Measurements from ENCODE around the gene SCO1. TPM values are rescaled to one million over a fixed set of nuclear protein-coding genes. Genes with fewer than 3 reads are reported as not detected.
"Not testable (repeated sequence)": the region's sequence is repeated elsewhere in the genome, so short reads cannot be mapped to it uniquely, and the experiment has no call there.

The SCO1 gene
- total RNA-seq, 2 experiments from 2014 or later: 34.0 to 37.6 TPM

DNA sequence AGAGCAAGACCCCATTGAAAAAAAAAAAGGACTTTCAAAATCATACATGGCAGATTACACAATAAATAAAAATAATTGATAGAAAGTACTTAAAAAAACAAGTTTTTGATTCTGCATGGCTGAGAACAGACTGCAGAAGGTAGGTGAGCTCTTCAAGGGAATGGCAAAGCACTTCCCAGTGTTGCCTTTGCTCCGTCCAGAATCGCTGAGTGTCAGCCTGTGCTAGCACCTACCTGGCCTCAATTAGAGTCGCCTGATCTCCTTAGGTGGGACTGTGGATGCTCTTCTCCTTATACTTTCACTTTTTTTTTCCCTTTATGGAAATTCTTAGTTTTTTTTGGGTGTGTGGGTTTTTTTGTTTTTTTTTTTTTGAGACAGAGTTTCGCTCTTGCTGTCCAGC, 38.5 kb upstream of the SCO1 start:
- DNase-seq: no peak
- CTCF ChIA-PET: interaction anchor here (1.1 to 2.1 kb wide), 2 partner anchors 10 to 89 kb away, joined by 3 to 7 read pairs; no protein-coding TSS in a partner anchor
- peaks cover 22% of the 10 kb centered on the region for H3K4me1 Mint-ChIP-seq (ENCODE audit: low read depth)
- H3K9me3 Mint-ChIP-seq: no peaks in the 10 kb centered on the region
- H3K27me3 Mint-ChIP-seq (ENCODE audit: low read depth): no peaks in the 10 kb centered on the region
- H3K4me3 Mint-ChIP-seq: no peak overlapping the region
- no peak overlapping the region for H3K27ac Mint-ChIP-seq
- H3K36me3 Mint-ChIP-seq (ENCODE audit: low read depth): no peaks in the 10 kb centered on the region
- intact Hi-C loops (cut with micrococcal nuclease): loop anchor here (10.0 kb wide), 1 partner anchor 1259 kb away; the partner anchor contains the start of gene ZNF18

DNA sequence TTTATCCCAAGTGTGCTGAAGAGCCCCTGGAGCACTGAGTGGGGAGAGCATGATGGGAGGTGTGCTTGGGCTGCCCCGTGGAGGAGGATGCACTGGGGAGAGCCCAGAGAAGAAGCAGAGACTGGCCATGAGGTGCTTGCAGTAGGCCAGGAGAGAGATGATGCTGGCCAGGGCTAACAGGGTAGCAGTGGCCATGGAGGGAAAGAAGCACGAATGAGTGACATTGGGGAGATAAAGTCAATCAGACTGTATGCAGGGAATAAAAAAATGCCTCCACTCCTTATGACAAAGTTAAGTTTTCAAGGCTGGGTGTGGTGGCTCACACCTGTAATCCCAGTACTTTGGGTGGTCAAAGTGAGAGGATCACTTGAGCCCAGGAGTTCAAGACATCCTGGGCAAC, 37.9 kb upstream of the SCO1 start:
- DNase-seq: no peak
- Mint-ChIP-seq H3K27me3 (ENCODE audit: low read depth) (no peaks in the 10 kb centered on the region), H3K27ac (no peak overlapping the region), H3K4me1 (ENCODE audit: low read depth) (peaks cover 25% of the 10 kb centered on the region), H3K4me3 (no peak overlapping the region), H3K9me3 (no peaks in the 10 kb centered on the region), H3K36me3 (ENCODE audit: low read depth) (no peaks in the 10 kb centered on the region)
- CTCF ChIA-PET: interaction anchor here (0.6 to 1.1 kb wide), 2 partner anchors 10 to 109 kb away, joined by 3 read pairs; no protein-coding TSS in a partner anchor
- intact Hi-C loops (cut with micrococcal nuclease): loop anchor here (10.0 kb wide), 1 partner anchor 1260 kb away; the partner anchor contains the start of gene ZNF18

DNA sequence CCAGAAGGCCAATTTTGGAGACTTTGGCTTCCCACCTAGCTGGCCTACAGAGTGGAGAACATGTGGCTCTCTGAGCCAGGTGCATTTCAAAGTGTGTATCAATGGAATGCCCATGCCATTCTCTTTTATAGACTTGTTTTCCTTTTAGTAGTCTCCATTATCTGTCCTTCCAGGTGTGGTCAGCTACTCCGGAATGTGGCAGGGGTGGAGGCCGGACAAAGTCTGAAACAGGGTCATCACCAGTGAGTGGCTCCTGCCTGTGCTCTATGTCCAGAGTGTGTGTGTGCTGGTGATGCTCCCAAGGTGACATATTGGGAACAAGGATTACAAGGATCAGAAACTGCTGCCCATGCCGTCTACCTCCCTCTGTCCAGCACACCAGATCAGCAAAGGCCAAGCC, 36.3 kb upstream of the SCO1 start:
- H3K9me3 Mint-ChIP-seq: no peaks in the 10 kb centered on the region
- H3K4me1 Mint-ChIP-seq (ENCODE audit: low read depth): peaks cover 25% of the 10 kb centered on the region
- no peaks in the 10 kb centered on the region for H3K27me3 Mint-ChIP-seq (ENCODE audit: low read depth)
- no peaks in the 10 kb centered on the region for H3K36me3 Mint-ChIP-seq (ENCODE audit: low read depth)
- no peak for DNase-seq
- CTCF ChIA-PET: interaction anchor here (1.2 kb wide), 1 partner anchor 87 kb away, joined by 3 read pairs; no protein-coding TSS in a partner anchor
- intact Hi-C loops (cut with micrococcal nuclease): loop anchor here (10.0 kb wide), 1 partner anchor 1261 kb away; the partner anchor contains the start of gene ZNF18
- no peak overlapping the region for H3K4me3 Mint-ChIP-seq
- no peak overlapping the region for H3K27ac Mint-ChIP-seq

DNA sequence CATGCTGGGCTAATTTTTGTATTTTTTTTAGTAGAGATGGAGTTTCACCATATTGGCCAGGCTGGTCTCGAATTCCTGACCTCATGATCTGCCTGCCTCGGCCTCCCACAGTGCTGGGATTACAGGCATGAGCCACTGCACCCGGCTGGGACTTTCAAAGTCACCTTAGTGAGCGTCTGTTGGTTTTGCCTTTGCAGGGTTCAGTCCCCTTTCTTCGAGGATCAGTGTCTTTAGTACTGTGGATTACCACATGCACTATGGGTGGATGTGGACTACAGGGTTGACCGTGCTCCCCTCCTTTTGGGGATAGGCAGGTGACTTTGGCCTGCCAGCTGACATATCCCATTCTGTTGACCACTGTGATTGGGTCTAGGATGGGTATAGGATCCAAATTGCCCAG, 34.8 kb upstream of the SCO1 start:
- CTCF ChIA-PET: not testable (repeated sequence)

DNA sequence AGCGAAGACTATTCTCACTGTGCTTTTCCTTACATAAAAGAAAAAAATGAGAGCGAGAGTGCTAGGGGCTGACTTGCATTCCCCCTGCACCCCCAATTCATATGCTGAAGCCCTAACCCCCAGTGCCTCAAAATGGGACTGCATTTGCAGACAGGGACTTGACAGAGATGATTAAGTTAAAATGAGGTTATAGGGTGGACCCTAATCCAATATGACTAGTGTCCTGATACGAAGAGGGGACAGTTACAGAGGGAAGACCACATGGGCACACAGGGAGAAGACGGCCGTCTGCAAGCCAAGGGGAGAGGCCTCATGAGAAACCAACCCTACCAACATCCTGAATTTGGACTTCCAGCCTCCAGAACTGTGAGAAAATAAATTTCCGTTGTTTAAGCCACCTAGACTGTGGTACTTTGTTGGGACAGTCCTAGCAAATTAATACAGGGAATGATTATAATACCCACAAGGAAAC, 34.1 kb upstream of the SCO1 start:
- Mint-ChIP-seq H3K27me3 (ENCODE audit: low read depth) (no peaks in the 10 kb centered on the region), H3K4me1 (ENCODE audit: low read depth) (peaks cover 20% of the 10 kb centered on the region), H3K27ac (no peak overlapping the region), H3K4me3 (peak overlapping the region; percentile 51), H3K9me3 (no peaks in the 10 kb centered on the region), H3K36me3 (ENCODE audit: low read depth) (no peaks in the 10 kb centered on the region)
- CTCF ChIA-PET: interaction anchor here (1.6 kb wide), 1 partner anchor 48 kb away, joined by 3 read pairs; no protein-coding TSS in a partner anchor
- no peak for DNase-seq
- intact Hi-C loops (cut with micrococcal nuclease): loop anchor here (10.0 kb wide), 1 partner anchor 1263 kb away; the partner anchor contains the start of gene ZNF18

More for the DNA sequence above, 34.8 kb upstream of the SCO1 start:
- H3K27me3 Mint-ChIP-seq (ENCODE audit: low read depth); H3K9me3 Mint-ChIP-seq; H3K36me3 Mint-ChIP-seq (ENCODE audit: low read depth); DNase-seq; H3K4me3 Mint-ChIP-seq; H3K27ac Mint-ChIP-seq: not testable (repeated sequence)
- peaks cover 21% of the 10 kb centered on the region for H3K4me1 Mint-ChIP-seq (ENCODE audit: low read depth)
- intact Hi-C loops (cut with micrococcal nuclease): loop anchor here (10.0 kb wide), 1 partner anchor 1263 kb away; the partner anchor contains the start of gene ZNF18

DNA sequence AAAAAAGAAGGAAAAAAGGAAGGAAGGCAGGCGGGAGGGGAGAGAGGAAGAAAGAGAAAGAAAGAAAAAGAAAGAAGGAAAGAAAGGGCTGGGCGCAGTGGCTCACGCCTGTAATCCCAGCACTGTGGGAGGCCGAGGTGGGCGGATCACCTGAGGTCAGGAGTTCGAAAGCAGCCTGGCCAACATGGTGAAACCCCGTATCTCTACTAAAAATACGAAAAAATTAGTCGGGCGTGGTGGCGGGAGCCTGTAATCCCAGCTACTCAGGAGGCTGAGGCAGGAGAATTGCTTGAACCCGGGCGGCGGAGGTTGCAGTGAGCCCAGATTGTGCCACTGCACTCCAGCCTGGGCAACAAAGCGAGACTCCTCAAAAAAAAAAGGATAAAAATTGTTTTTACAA, 32.9 kb upstream of the SCO1 start:
- peak overlapping the region; percentile 84 for H3K4me3 Mint-ChIP-seq
- not testable (repeated sequence) for H3K9me3 Mint-ChIP-seq; H3K27me3 Mint-ChIP-seq (ENCODE audit: low read depth); H3K36me3 Mint-ChIP-seq (ENCODE audit: low read depth)
- CTCF ChIA-PET: interaction anchor here (1.6 kb wide), 1 partner anchor 46 kb away, joined by 3 read pairs; no protein-coding TSS in a partner anchor
- H3K27ac Mint-ChIP-seq: peak overlapping the region; percentile 38
- peak; percentile 43 for DNase-seq
- intact Hi-C loops (cut with micrococcal nuclease): loop anchor here (10.0 kb wide), 1 partner anchor 1265 kb away; the partner anchor contains the start of gene ZNF18
- H3K4me1 Mint-ChIP-seq (ENCODE audit: low read depth): peaks cover 19% of the 10 kb centered on the region

DNA sequence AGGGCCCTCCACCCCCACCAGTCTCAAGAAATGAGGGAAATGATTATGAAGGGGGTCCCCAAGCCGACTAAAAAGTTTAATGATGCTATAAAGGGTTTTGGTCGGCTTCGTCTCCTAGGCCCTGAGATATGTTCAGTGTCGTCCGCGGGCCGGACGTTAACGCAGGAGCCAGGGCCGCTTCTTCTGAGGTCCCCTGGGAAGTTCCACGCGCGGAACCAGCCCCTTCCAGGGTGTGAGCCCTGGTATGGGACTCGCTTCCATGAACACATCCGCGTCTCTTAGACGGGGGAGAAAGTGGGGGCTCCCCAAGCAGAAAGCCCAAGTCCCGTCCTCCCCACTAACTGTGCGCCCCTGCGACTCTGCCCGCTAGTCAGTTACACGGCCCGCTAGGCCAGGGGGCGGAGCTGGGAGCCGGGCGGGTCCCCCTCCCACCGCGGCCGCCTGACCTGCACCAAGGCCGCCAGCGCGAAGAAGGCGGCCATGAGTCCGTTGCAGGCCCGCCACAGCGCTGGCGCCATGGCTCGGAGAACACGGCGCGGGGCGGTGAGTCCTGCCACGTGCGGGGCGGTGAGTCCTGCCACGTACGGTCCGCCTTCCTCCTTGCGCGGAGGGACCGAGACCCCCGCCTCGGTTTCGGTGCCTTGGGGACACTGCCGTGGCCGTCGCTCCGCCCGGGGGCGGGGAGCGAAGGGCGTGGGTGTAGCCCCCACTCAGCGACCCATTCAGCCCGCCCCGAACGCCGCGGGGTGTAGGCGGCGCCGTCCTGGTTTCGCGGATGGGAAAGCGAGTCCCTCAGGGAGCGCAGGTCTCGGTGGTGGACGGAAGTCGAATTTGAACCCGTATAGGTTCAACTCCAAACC, 32.2 kb upstream of the SCO1 start, which contains the start of gene TMEM220:
Gene TMEM220, minus strand, starts transcription at position 690 of the 860 bp plus-strand sequence. Its CDS starts 172 bp downstream, at position 518.
- Mint-ChIP-seq H3K4me3 (peak within 1 kb of the TSS; percentile 84), H3K27me3 (ENCODE audit: low read depth) (no peaks in the 10 kb centered on the region), H3K4me1 (ENCODE audit: low read depth) (peaks cover 19% of the 10 kb centered on the region), H3K36me3 (ENCODE audit: low read depth) (no peaks in the 10 kb centered on the region), H3K9me3 (no peaks in the 10 kb centered on the region), H3K27ac (peak within 1 kb of the TSS; percentile 38)
- intact Hi-C loops (cut with micrococcal nuclease): loop anchor here (1.0 to 10.0 kb wide), 2 partner anchors 32 to 1265 kb away; partner anchors contain the start of genes ADPRM, SCO1 and ZNF18
- CTCF ChIA-PET: no interaction called here
- DNase-seq: peak; percentile 37

DNA sequence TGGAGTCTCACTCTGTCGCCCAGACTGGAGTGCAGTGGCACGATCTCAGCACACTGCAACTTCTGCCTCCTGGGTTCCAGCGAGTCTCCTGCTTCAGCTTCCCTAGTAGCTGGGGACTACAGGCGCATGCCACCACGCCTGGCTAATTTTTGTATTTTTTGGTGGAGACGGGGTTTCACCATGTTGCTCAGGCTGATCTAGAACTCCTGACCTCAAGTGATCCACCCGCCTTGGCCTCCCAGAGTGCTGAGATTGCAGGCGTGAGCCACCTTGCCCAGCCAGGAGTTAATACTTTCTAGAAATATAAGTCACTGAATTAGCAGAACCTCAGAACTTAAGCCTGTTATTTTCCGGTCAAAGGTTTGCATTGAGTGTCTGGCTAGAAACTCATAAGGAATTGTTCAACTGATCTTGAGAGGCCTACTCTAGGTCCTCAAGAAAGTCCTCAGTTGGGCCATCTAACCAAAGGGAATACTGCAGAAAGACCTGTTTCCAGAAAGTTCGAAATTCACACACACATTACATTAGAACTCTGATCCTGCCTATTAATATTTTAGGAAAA, 31.1 kb upstream of the SCO1 start:
- H3K4me3 Mint-ChIP-seq: no peak overlapping the region
- CTCF ChIA-PET: interaction anchor here (2.1 kb wide), 1 partner anchor 9 kb away, joined by 9 read pairs; no protein-coding TSS in a partner anchor

DNA sequence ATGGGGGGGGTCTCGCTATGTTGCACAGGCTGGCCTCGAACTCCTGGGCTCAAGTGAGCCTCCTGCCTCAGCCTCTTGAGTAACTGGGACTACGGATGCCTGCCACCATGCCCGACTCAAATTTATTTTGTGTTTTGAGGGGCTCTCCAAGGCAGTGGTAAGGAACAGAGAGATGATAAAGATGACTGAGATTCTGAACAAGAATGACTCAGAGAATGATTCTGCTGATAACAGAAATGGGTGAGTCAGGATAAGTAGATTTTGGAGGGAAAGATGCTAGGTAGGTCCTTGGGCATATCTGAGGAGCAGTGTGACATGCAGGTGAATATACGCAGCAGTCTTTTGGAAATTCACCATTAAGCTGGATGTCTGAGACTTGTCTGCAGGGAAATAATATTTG, 29.9 kb upstream of the SCO1 start:
- no peak overlapping the region for H3K27ac Mint-ChIP-seq

More for the DNA sequence above, 31.1 kb upstream of the SCO1 start:
- DNase-seq: no peak
- Mint-ChIP-seq H3K27me3 (ENCODE audit: low read depth) (no peaks in the 10 kb centered on the region), H3K36me3 (ENCODE audit: low read depth) (no peaks in the 10 kb centered on the region), H3K9me3 (no peaks in the 10 kb centered on the region), H3K4me1 (ENCODE audit: low read depth) (peaks cover 19% of the 10 kb centered on the region), H3K27ac (no peak overlapping the region)
- intact Hi-C loops (cut with micrococcal nuclease): no loop called here

DNA sequence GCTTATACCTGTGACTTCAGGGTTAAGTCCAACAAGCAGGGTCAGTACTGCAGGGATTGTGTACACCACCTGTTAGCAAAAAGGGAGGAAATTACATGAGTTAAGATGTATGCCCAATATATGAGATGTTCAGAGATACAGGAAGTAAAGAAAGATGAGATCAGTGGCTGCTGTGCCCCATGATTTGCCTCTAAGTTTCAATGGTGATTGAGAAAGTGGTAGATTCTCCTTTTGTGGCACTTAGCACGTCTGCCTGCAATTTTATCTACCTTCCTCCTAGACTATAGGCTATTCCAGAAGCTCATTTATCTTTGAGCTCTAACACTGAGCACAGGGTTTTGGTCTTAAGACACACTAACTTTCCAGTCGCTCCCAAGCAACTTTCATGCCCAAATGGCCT, 28.9 kb upstream of the SCO1 start:
- no peak for DNase-seq
- no peak overlapping the region for H3K27ac Mint-ChIP-seq
- CTCF ChIA-PET: interaction anchor here (0.9 to 2.1 kb wide), 2 partner anchors 9 to 11 kb away, joined by 3 to 9 read pairs; no protein-coding TSS in a partner anchor
- H3K36me3 Mint-ChIP-seq (ENCODE audit: low read depth): peaks cover 2% of the 10 kb centered on the region
- intact Hi-C loops (cut with micrococcal nuclease): no loop called here
- no peaks in the 10 kb centered on the region for H3K27me3 Mint-ChIP-seq (ENCODE audit: low read depth)
- peaks cover 19% of the 10 kb centered on the region for H3K4me1 Mint-ChIP-seq (ENCODE audit: low read depth)
- no peaks in the 10 kb centered on the region for H3K9me3 Mint-ChIP-seq
- H3K4me3 Mint-ChIP-seq: no peak overlapping the region

More for the DNA sequence above, 29.9 kb upstream of the SCO1 start:
- CTCF ChIA-PET: interaction anchor here (2.1 kb wide), 1 partner anchor 10 kb away, joined by 9 read pairs; no protein-coding TSS in a partner anchor
- Mint-ChIP-seq H3K9me3 (no peaks in the 10 kb centered on the region), H3K4me1 (ENCODE audit: low read depth) (peaks cover 19% of the 10 kb centered on the region), H3K36me3 (ENCODE audit: low read depth) (peaks cover 2% of the 10 kb centered on the region), H3K27me3 (ENCODE audit: low read depth) (no peaks in the 10 kb centered on the region), H3K4me3 (no peak overlapping the region)
- DNase-seq: no peak
- intact Hi-C loops (cut with micrococcal nuclease): no loop called here

DNA sequence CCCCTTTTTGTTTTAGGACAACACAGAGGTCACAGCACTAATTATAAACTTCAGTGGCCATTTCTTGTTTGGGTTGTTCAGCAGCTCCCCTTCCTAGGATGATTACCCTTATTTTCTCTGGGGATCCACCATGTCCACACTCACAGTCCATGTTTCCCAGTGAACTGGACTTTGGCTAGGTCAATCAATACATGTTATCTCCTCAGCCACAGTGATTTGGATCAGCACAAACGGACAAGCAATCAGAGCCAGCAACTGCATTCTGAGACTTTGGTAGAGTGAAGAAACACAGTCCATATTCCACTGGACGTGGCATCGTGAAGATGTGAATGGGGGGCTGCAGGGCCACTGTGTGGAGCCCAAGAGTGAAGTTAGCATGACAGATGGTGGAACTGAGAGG, 27.9 kb upstream of the SCO1 start:
- peaks cover 14% of the 10 kb centered on the region for H3K4me1 Mint-ChIP-seq (ENCODE audit: low read depth)
- no peak overlapping the region for H3K4me3 Mint-ChIP-seq
- H3K36me3 Mint-ChIP-seq (ENCODE audit: low read depth): peaks cover 2% of the 10 kb centered on the region
- H3K27ac Mint-ChIP-seq: no peak overlapping the region
- no peaks in the 10 kb centered on the region for H3K9me3 Mint-ChIP-seq
- DNase-seq: no peak
- H3K27me3 Mint-ChIP-seq (ENCODE audit: low read depth): no peaks in the 10 kb centered on the region
- intact Hi-C loops (cut with micrococcal nuclease): no loop called here
- CTCF ChIA-PET: interaction anchor here (0.9 kb wide), 1 partner anchor 10 kb away, joined by 3 read pairs; no protein-coding TSS in a partner anchor
